ENCODE measurements around the gene AFF3.
"Not testable (repeated sequence)": the region's sequence is repeated elsewhere in the genome, so short reads cannot be mapped to it uniquely, and the experiment has no call there.

AFF3 gene

DNA sequence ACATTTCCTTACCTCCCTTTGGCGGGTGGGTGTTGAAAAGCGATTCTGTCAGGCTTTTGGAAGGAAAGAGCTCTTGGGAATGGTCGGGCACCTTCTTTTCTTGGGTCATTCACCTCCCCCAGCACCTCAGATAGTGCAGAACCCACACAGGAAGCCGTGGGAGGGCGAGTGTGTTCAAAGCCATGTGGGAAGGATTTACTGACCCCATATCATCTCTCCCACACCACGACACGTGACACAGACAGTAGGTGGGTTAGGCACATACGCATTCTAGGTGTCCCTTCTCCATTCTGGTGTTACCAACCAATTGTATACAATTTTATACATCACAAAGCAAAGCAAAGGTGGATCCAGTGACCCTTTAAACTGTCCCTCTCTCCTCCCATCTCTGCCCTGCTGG, 388.9 kb downstream of the AFF3 start:
- DNase-seq (ENCODE audit: low read depth), result peak; percentile 5

DNA sequence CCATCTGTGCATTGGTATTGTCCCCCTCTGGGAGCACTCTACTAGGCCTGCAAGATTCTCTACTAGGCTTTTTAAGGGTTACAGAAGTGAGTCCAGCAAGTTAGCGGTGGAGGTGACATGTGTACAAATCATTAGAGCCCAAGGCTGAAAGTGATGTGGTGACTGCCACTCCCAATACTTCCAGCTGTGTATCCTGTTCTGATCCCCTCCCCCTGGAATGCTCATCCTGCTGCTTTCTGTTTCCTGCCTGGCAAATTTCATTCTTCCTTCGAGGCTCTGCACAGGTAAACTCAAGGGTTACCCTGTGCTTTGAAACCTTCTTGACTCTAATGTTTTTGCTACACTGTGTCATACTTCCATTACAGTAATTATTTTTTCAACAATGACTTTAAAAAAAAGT, 394.0 kb downstream of the AFF3 start:
- DNase-seq (ENCODE audit: low read depth), result no peak

DNA sequence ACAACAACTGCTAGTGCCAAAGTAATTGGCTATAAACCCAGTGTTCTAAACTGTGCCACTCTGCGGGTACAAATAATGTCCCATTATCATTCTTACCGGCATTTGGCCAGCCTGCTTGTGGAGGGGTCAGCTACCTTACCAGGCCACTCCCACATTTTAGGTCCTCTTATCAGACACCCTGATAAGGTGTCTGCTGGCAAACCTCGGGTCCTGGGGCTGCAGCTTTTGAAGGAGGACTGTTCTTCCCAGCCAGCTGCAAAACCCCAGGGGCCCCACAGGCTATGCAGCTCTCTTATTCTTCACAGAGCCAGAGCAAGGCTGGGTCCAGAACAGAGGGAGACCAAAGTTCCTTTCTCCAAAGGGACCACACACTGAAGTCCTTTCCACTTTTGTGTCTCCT, 394.5 kb downstream of the AFF3 start:
- no peak for DNase-seq (ENCODE audit: low read depth)

DNA sequence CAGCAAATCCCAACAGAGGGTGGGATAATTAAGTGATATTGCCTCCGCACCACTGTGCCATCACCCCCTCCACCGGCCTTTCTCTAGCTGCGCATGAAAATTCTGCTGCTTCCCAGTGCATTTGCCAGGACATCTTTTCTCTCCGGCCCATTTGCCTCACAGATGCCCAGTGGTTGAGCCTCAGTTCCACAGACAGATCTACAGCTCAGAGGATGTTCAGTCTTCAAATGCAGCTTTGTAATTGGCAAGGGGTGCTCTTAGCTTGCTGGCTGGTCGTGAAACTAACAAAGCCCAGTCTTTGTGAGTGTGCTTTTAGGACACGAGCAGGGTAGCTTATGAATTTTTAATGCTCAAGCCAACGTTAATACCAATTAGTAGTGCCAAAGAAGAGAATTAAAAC, 399.2 kb downstream of the AFF3 start:
- DNase-seq (ENCODE audit: low read depth), result no peak

DNA sequence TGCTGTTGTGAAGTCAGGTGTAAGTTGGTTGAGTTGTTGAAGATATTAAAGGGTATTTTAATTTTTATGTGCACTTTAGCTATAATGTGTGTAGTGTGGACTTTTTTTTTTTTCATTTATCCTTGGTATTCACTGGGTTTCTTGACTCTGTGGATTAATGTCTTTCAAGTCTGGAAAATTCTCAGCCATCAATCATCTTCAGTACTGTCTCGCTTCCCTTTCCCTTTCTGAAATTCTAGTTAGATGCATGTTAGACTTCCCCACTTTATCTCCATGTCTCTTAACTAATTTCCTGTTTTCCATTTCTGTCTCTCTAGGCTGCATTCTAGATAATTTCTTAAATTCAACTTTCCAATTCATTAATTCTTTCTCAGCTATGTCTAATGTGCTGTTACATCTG, 404.9 kb downstream of the AFF3 start:
- DNase-seq (ENCODE audit: low read depth), result no peak

DNA sequence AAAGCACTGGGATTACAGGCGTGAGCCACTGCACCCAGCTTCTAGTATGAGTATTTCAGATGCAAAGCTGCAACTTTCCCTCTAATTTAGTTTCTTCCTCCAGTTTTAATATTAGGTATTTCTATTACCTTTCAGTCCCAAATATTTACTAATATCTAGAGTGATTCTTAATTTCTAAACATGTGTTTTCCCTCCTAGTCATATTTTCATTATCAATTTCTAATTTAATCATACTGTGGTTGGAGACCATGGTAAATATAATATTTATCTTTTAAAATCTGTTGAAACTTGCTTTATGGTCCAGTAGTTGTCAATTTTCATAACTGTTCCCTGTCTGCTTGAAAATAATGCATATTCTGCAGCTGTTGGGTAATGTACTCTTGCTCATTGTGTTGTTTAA, 406.6 kb downstream of the AFF3 start:
- DNase-seq (ENCODE audit: low read depth), result no peak

DNA sequence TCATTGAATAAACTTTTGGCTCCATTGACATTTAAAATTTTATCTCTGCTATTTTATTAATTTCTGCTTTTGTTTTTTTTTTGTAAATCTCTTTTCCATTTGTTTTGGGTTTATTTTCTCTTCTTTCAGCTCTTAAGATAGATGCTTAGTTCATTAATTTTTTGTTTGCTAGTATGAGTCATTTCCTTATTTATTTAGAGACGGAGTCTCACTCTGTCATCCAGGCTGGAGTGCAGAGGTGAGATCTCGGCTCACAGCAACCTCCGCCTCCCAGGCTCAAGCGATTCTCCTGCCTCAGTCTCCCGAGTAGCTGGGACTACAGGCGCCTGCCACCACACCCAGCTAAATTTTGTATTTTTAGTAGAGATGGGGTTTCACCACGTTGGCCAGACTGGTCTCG, 407.1 kb downstream of the AFF3 start:
- not testable (repeated sequence) for DNase-seq (ENCODE audit: low read depth)

DNA sequence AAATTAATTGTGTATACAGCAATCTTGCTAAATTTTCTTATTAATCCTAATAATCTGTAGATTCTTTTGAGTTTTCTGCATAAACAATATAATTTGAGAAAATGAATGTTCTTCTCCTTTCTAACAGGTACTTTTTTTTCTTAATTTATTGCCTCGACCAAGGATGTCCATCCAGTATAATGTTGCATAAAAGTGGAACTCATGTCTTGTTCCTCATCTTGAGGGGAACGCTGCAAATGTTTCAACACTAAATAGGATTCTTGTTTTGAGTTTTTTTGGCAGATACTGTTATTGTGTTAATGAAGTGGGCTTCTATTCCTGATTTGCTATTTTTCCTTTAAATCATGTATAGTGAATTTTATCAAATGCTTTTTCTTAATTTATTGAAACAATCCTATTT, 408.2 kb downstream of the AFF3 start:
- no peak for DNase-seq (ENCODE audit: low read depth)

DNA sequence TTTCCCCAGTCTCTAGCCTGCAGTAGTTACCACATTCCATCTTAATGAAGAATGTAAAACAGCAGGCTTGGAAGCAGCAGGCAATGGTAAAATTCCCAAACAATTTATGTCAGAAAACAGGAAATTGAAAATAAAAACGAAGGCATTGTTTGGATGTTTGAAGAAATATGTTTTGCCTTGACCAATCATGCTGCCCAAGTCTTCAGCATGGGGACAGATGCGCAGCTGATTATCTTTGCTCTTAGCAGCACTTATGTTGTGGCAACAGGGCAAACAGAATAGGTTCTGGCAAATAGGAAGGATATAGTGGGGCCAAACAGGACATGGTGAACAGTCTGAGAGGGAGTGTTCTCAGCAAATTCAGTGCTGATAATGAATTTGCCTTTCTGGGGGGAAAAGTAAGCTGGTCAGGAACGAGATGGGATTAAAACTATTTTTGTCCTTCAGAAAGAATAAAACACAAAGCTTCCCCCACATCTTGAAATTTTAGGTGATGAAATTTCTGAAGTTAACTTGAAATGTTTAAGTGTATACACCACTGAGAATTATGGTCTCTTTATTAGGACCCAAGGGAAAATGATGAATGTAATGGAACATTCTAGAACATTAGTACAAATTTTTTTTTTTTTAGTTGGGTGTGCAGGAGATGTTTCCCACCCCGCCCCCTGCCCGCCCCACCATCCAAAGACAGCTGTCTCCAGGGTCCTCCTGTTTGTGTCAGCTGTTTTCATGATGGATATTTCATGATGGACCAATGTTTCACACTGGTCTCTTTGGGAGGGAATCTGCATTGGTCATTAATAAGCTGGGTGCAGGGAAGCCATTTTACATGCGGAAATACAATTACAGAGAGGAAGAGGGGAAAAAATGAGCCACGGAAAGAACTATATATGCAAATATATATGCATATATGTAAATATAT, 413.0 kb downstream of the AFF3 start:
- DNase-seq (ENCODE audit: low read depth), result no peak

DNA sequence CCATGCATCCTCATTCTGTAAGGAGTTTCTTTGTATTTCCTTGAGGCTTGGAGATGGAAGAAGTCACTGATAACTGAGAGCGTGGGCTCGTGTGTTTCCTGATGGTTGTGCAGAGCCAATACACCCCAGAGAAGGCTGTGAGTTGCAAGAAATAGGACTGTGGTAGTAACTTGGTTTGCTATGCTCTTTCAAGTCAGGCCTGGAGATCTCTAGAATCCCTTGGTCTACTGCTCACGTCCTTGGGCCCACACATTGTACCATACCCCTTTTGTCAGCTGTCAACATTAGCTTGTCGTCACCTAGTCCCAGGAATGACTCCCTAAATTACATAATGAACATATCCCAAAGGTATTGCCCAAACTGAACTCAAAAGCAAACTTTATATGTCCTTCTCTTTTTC, 414.2 kb downstream of the AFF3 start:
- no peak for DNase-seq (ENCODE audit: low read depth)

DNA sequence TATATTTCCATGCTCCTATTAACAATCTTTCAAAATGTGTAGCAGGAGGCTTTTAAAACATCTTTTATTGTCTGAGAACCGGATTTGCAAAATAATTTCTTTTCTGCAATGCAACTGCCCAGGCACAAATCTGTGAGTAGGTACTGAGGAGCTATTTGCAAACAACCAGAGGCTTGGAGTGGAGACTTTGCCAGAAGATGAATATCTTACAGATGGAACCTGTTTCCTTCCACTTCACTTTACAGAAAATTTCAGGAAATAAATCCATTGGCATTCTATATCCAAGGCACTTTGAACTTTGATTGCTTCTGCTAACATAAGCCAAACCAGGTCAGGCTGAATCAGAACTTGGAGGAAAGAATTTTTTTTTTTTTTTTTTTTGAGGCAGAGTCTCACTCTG, 415.2 kb downstream of the AFF3 start:
- DNase-seq (ENCODE audit: low read depth), result no peak

DNA sequence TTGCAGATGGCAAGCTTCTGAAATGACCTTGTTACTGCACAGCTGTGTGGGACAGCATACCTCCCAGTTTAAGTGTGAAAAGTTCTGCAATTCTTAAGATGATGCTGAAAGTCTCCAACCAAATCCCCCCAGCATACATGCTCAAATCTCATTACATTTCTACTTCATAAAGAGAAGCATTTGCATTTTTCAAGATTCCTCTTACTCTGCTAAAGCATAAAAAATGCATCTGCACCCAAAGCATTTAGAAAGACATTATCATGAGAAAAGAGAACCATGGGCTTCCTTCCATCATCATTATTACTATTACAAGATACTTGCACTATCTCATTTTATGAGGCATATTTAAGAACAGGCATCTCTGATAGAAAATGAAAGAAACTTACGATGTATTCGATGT, 415.7 kb downstream of the AFF3 start:
- DNase-seq (ENCODE audit: low read depth), result no peak

DNA sequence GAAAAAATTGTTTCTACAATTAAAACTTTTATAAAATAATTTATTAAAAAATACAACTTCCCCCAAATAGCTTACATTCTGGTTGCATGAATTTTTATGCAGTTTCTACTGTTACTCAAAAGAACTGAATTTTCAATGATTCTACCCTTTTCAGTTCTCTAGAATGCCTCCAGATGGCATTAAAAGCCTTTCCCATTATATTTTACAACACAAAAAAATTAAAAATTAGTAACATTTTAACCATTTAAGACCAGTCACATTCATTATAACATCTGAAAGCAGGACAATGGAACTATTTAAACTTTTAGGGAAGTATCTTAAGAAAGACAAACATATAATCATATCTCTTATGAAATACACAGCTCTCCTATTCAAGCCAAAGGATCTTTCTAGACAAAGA, 416.6 kb downstream of the AFF3 start:
- no peak for DNase-seq (ENCODE audit: low read depth)

DNA sequence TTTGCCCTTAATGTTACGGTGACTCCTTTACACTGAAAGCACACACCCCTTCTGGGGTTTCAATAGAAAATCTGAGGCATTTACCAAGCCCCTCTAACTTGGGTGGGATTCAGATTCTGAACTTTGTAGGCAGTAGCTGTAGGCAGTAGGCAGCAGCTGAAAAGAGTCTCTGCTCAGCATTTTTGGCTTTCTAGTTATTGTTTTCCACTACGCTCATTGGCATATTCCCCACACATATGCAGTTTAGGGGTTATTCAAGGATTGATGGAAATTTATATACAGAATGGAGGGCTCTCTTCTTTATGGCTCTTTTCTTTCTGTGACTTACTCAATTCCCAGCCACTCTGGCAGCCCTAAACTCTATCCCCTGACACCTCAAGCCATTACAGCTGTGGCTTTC, 419.9 kb downstream of the AFF3 start:
- DNase-seq (ENCODE audit: low read depth), result no peak

DNA sequence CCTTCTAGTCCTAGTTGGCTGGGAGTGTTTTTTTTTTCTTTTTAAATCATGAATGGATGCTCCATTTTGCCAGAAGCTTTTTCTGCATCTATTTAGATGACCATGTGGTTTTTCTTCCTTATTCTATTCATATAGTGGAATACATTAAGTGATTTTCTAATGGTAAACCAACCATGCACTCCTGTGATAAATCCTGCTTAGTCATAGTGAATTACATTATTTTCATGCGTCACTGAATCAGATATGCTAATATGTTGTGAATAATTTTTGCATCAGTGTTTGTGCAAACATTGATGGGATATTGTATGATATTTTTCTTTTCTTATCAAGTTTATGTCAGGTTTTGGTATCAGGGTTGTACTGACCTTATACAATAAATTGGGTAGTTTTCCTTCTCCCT, 423.3 kb downstream of the AFF3 start:
- no peak for DNase-seq (ENCODE audit: low read depth)

DNA sequence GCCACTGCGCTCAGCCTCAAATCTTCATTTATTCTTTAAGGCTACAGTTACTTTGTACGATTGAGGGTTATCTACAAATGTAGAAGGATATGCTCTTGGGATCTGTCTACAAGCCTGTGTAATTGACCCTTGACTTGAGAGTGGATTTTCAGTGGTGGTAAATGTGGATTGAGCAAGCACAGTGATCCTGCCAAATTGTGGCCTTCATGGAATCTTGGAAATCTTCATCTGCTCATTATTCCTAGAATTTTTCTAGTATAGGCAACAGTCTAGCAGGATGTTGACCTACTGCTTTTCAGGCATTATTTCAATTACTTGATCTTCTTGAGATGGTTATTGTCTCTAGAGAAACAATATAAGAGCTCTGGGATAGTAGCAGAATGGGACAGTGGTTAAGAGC, 426.4 kb downstream of the AFF3 start:
- no peak for DNase-seq (ENCODE audit: low read depth)

DNA sequence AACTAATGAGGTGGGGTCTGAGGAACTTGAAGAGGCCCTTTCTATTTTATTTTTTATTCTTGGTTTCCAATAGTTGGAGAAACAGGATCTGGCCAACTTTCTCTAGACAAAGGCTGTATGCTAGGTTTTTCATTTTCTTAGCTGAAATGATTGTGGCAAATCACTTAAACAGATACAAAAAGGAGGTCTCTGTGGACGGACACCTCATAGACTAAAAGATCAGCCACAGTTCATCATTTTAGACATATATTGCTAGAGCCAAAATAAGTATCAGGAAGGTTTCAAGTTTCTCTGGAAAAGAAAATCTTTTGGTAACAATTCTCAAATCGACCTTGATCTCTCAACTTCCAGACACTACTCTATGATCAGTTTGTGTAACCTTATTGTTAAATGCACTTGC, 428.0 kb downstream of the AFF3 start:
- DNase-seq (ENCODE audit: low read depth), result no peak

DNA sequence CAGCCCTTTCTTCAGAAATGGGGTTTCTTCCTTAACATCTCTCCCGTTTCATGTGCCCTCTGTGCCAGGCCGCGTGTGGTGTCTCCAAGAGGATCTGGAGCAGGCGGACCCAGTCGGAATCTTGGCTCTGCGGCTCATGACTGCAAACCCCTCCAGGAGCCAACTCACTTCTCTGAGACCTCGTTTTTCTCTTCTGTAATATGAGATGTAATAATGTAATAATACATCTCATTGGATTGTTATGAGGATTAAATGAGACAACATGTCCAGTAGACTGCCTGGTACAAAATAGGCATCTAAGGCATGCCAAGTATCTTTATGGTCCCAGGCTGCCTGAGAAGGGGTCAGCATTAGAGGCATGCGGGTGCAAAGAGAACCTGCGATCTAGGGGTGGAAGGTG, 431.2 kb downstream of the AFF3 start:
- no peak for DNase-seq (ENCODE audit: low read depth)

DNA sequence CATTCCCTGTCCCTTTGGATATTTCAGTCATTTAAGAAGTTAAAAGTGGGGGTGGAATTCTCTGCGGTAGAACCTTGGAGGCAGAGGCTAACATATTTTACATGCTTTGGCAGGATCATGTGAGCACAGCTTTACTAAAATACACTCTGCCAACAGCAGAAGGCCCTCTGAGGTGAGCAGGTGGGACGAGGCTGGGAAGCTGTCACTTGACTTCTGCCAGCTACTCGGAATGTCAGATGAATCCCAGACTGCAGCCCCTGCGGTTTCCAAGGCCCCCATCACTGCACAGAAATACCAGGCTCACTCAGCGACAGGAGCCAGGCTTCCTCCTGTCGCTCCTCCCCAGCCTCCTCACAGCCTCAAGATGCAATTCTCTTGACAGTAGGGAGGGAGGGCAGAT, 431.7 kb downstream of the AFF3 start:
- DNase-seq (ENCODE audit: low read depth), result no peak

DNA sequence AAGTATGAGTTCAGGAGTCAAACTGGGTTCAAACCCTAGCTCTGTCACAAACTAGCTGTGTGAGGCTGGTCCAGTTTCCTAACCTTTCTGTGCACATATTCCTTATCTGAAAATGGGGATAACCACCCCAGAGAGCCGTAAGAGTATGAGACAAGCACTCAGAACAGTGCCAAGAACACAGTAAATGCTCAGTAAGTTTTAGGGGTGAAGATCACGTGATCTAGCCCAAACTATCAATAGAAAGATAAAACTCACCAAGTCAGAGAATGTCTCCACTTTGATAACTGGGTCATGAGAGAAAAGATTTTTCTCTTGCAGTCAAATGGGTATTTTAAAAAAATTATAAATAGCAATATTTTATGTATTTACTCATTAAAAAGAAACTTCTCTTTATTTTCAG, 433.2 kb downstream of the AFF3 start:
- DNase-seq (ENCODE audit: low read depth), result no peak

DNA sequence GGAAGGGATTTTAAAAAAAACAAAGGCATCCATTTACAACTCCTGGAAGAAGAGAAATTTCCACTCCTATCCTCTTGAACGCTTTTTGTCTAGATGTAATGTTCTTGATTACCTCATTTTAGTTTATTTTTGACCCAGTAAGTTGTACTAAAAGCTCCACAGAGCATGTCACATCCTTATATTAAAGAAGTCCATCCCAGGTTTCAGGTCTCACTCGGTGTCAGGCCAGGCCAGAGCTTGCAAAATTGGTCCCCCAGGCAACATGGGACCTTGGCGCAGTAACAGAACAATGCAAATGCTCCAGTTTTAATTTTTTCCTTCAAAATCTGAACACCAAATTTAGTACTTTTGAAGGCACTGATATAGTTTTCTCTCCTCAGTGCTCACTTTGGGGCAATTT, 434.2 kb downstream of the AFF3 start:
- DNase-seq (ENCODE audit: low read depth), result no peak

DNA sequence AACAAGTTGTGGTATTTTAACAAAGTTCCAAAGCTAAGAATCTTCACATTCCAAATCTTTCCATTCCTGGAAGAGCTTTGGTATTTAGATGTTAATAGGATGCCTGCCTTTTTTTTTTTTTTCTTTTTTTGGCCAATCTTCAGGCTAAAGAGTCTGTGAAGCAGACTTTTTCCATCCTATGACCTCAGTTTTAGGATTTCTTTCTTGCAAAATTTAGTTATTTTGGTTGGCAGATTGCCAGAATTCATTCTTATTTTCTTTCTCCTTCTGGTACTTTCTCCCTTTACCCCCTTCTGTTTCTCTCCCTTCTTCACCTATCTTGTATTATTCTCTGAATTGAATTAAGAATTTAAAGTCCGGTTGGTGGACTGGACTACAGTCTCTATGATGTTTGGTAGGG, 434.8 kb downstream of the AFF3 start:
- no peak for DNase-seq (ENCODE audit: low read depth)

DNA sequence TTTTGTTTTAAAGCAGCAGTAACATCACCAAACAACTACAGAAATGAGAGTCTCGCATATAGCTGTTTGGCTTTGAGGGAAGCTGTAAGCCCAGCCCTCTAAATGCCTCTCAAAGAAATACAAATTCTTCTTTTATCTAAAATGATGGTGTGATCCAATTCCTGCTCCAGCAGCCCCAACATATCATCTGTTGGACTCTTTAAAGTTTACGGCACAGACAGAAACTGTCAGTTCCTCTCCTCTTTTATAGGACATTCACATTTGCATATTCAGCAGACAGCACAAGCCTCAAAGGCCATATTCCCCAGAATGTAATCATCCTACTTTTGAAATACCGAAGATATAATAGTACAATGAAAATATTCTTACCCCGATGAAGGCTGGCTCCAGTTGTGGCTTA, 435.7 kb downstream of the AFF3 start:
- DNase-seq (ENCODE audit: low read depth), result no peak

DNA sequence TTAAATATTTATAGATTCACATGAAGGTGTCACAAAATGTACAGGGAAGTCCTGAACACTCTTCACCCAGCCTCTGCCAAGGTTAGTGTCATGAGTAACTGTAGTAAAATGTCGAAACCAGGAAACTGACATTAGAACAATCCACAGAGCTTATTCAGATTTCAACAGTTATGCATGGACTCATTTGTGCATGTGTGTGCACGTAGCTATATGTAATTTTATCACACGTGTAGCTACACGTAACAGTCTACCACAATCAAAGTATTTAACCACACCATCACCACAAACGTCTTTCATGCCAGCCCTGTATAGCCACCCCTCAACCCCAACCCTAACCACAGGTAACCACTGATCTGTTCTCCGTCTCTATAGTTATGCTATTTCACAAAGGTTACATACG, 440.9 kb downstream of the AFF3 start:
- peak; percentile 50 for DNase-seq (ENCODE audit: low read depth)
